GM21786 (cell line): Measurements from ENCODE around the gene TMEM242.
"Not testable (repeated sequence)": the region's sequence is repeated elsewhere in the genome, so short reads cannot be mapped to it uniquely, and the experiment has no call there.

Experiments used
- ATAC-seq: cut with Tn5 transposase; IDR thresholded peaks from one replicate; pipeline ENCODE4 v1.9.1; 2021; ENCODE audit not compliant: unreplicated experiment

The TMEM242 gene

DNA sequence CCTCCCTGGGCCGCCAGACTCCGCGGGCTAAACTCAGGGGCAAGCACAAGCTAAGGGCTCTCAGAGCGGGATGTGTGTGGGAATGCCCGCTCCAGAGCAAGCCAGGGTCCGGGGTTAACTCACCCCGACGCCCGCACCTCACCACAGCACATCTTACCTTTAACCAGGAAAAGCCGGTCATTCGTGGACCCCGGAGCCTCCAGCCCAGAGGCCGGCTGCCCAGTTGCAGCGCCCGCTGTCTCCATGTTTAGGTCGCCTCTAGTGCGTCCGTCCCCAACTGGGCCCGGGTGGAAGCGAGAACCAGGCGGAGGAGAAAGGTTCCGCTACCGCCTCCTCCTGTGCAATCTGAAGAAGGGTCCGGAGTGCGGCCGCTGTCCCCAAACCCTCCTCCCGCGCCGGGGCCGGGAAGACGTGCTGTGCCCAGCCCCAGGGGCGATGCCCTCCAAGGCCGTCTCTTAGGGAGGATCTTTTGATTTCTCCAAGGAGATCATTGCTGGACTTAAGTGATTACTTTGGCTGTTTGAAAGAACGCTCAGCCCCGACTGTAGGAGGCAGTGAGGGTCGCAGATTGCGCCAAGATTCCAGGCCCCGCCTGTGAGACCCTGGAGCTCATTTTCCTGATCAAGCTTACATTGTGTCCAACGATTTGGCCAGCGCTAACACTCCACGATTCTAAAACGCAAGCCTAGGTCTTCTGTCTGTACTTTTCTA lies at the start of gene TMEM242:
TSS of gene TMEM242 (minus strand) at position 265 of the 711 bp plus-strand sequence. CDS start at position 245, 20 bp downstream.
- peak; percentile 83 for ATAC-seq

DNA sequence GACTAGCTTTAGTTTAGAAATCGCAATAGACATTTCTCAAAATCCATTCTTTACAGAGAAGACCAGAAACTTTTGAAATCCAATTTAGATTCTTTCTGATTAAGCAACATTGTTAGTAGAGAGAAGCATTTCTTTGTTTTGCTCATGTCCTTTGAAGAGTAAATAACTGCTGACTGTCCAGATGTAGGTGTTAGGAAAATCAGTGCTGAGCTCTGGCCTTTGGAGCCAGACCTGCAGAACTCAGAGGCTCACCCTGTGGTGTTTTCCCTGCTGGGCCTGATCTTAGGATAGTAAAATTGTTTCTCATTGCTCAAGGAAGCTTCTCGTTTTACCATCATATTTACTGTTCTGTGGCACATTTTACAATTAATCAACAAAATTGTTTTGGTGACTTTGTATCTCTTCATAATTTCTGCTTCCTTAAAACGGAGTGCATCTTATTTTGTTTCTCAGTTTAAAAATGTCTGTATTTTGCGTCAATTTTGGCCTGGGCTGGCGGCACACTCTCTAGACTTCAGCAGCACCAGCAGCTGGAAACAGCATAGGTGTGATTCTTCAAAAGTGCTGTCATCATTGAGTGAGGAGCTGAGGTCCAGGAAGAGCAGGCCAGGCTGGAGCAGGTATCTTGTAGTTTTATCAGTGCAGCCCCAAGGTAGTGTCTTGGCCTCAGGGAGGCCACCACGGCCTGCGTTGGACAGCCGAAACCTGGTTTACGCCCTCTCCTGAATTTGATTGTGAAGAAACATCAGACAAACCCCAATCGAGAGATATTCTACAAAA lies 49.4 kb upstream of the TMEM242 start:
- ATAC-seq, result no peak

DNA sequence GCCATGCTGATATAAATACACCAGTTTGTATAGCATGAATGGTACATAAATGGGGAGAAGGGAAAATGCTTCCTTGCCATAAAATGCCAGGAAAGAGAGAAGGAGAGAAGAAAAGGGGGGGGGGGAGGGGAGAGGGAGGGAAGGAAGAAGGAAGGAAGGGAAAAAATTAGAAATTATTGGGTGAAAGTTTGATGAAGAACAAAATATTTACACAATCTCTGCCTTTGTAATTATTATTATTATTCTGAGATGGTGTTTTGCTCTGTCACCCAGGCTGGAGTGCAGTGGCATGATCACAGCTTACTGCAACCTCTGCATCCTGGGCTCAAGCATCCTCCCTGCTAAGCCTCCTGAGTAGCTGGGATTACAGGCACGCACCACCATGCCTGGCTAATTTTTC lies 47.4 kb upstream of the TMEM242 start:
- no peak for ATAC-seq

DNA sequence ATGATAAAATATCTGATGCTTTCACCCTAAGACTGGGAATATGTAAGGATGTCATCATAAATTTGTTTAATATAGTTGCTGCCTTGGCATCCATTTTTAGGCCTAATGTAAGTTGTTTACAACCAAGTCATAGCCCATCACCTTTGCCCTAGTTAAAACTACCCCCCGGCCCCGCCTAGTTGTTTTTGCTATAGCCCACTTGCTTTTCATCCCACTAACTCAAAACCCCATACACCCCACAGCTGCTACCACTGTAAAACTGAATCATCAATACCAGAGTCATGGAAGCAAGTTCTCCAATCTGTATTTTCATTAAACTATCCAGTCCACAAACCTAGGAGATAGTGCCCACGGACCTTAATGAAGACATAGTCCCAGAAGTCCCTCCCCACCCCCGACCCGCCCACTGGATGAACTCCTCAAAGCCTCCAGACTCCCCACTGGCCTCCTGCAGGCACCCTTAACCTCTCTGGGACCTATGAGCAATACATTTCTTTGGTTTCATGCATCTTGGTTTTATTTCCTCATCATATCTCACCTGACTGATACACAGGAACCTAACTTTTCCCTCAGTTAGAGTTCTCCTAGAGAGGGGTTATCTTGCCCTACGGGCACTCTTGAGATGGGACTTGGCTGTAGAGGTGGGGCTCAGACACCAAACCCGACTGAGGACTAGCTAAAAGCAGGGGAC lies 45.2 kb upstream of the TMEM242 start:
- no peak for ATAC-seq

DNA sequence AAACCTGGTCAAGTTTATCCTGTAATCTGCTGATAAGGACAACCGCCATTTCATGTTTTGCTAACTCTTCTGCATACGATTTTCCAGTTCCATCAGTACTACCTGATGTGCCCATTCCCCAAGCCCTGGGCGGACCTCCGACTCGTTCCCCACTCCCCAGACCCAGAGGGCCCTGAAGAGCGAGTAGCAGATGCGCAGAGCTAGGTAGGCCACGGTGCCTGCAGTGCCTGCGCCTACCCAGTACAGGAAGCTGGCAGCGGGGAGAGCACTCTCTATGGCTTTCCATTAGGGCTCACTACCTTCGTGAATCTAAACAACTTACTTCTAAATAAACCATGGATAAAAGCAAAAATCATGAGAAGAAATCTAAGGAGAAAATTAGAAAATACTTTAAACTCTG lies 43.3 kb upstream of the TMEM242 start:
- no peak for ATAC-seq

DNA sequence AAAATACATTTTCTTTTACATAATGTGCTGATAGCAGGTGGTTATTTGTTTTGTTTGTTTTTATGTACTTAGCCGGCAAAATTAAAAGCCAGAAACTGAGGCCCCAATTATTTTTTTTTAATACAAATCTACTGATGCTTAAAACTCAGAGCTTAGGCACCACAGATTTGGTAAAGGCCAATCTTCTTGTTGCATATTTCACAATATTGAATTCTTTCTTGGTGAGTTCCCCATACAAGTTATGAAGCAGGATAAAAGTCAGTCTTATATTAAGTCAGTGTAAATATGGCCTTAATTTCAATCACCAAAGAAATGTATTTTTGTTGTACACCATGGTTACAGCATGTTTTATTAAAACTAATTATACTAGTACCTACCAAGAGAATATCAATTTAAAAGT lies 41.4 kb upstream of the TMEM242 start:
- ATAC-seq, result no peak

DNA sequence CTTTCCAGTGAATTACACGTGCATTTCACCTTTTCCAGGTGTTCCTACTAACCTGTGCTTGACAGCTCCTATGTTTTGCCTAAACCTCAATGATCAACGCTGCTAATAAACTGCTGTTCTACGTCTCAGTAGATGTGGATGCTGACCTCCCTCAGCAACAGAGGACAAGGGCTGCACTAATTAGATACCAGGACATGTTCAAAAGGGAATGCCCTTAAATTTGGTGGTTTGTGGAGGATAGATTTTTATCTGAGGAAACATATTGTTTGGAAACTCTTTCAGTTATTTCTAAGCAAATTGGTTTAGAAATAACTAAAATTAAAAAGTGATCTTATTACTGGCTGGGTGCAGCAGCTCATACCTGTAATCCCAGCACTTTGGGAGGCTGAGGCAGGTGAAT lies 38.6 kb upstream of the TMEM242 start:
- no peak for ATAC-seq

DNA sequence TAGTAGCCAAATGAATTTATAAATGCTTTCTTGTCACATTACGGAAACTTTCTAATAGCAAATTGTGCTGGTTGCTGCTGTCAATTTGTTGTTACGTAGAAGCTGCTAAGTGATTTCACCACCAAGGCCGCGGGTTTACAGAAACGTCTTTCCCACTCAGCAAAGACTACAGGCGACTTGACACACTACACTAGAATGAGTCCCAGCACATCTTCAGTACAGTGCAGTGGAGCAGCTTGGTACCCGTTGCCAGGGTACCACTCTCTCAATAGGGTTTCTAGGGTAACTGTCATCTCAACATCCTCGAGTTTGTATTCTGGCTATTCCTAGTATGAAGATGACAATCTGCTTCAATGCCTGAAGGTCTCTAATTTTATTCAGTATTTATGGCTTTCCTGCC lies 35.0 kb upstream of the TMEM242 start:
- ATAC-seq, result no peak

DNA sequence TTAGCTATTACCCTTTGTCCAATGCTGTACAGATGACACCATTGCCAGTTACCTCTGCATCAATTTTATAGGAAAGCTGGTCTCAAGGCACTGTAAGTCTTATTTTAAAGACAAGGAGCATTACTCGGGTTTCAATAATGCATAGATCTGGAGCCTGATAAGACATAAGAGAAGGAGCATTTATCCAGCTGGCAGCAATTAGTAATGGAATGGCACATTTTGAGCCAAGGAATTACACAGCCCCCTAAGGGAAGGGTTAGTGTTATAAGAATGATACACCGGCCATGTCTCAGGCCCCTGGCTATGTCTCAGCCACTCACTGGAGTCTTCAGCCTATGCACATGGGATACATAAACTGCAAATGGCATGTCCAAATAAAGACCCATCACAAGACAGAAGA lies 23.1 kb upstream of the TMEM242 start:
- ATAC-seq, result no peak

DNA sequence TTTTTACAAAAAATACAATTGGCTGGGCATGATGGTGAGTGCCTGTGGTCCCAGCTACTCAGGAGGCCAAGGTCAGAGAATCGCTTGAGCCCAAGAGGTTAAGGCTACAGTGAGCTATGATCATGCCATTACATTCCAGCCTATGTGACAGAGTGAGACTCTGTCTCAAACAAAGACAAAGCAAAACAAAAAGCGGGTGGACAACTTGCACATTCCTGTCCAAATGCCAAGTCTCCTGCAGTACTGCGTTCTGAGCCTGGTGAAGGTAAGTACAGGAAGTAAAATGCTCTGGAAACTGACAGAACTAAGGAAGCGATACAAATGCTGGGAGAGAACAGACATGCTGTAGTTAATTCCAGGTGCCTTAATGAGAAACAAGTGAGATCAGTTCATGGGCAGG lies 20.4 kb upstream of the TMEM242 start:
- no peak for ATAC-seq

DNA sequence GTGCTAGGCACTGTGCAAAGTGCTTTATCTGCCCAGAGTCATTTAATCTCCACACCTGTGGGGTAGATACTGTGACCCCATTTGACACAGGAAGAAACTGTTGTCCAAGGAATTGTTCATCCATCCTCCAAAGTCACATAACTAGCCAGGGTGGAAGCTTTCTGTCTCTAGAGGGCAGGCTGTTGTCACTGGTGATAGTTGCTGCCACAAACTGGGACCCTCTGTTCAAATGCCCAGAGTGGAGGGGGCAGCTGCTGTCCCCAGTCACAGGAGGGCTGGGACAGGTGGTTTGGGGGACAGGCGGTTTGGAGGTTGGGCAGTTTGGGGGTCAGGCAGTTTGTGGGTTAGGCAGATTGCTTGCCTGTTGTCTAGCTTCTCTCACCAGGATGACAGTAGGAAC lies 16.1 kb upstream of the TMEM242 start:
- ATAC-seq, result no peak

DNA sequence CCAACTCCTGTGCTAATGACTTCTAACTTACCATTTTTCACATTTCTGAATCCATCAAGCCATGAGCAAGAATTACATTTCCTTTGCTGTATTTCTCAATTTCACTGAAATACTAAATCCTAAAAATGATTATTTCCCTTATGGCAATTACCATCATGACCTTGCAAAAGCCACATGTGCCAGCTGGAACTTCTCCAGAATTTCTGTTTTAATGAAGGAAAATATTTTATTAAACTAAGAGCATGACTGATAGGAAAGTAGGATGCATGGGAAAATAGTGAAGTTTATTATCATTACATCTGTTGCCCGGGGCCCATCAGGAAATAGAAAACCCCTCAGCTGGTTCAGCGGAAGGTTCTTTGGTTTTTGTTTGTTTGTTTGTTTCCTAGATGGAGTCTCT lies 14.4 kb upstream of the TMEM242 start:
- no peak for ATAC-seq

DNA sequence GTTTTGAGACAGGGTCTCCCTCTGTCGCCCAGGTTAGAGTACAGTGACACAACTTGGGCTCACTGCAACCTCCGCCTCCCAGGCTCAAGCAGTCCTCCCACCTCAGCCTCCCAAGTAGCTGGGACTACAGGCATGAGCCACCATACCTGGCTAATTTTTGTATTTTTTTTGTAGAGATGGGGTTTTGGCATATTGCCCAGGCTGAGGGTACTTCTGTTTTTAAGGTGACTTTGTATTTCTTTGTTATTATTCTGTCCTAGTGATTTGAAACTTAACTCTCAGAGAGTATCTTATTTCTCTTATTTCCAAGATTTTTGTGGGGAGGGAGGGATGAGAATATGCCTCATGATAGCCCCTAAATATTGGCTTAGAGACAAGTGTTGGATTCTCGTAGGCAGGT lies 14.0 kb upstream of the TMEM242 start:
- not testable (repeated sequence) for ATAC-seq

DNA sequence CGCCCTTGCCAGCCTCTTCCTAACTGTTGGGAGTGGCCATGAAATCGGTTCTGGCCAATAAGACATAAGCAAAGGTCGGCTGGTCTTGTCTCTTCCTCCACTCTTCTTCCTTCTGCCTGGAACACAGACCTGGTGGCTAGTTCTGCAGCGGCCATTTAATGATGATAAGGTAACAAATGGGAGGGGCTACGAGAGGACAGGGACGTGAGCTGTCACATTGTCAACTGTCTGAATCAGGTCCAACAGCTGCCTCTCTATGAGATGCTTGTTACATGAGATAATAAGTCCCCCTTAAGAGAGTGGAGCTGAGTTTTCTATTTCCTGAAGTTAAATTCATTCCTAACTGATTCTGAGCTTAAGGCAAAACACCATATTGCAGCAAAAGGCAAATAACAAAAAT lies 12.5 kb upstream of the TMEM242 start:
- no peak for ATAC-seq

DNA sequence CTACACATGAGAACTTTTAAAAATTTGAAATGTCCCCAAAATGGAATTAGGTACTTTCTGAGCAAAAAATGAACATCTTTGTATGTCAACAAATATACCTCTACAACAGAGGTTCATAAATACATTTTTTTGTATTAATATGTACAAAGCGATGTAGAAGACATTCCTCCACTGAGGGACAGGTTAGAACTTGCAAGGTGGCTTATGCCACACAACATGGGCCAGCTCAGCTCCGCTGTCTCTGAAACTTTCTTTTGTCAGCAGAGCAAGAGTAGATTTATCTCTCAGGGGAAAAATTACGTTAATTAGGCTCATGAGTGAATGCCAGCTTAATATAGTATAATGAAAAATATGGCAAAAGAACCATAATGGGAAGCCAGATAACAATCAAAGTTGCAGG lies 10.6 kb upstream of the TMEM242 start:
- no peak for ATAC-seq

DNA sequence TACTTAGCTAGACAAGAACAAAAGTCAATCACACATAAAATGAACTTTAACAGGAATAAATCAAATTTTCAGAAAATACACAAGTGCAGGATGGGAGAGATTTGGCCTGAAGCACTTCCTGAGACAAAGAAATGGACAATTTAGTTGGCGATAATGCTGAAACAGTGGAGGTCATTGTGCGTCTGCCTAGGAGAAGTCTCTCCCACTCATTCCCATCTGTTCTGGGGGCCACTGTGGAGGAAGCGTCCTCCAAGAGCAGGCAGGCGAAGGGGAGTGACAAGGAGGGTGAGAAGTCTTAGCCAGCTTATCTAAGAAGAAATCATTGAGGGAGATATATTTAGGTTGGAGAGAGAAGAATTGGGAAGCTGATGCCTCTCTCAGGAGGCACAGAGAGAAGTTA lies 10.2 kb upstream of the TMEM242 start:
- ATAC-seq, result no peak

DNA sequence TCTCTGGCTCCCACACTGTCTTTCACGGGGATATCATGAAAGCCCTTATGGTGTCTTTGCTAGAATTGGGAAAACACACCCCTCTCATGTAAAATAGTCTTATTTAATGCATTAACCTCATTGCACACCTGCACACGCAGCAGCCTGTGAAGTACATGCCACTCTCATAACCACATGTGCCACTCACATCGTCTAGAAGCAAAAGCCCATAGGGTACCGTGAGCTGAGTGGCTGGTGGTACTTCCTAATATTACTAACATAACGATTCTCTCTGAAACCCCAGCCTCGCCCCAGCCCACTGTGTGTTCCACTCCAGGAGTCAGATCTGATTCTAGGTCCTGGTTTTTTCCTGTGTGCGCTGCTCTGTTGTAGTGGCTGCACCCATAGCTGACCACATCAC lies 9.5 kb upstream of the TMEM242 start:
- no peak for ATAC-seq

DNA sequence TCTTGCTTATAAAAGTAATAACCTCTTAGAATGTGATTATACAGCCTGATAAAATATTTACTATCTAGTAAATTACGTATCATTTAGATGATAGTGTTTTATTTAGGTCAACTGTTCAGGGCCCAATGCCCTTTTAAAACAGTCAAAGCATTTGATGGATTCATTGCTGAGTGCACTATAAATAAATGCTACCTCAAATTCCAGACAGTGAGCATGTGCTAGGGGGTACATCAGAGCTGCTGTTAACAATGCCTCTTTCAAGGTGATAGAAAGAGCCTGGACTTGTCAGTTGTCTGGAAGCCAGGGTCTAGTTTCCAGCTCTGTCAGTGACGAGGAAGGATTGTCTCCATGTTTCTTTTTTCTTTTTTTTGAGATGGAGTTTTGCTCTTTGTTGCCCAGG lies 7.5 kb upstream of the TMEM242 start:
- no peak for ATAC-seq

DNA sequence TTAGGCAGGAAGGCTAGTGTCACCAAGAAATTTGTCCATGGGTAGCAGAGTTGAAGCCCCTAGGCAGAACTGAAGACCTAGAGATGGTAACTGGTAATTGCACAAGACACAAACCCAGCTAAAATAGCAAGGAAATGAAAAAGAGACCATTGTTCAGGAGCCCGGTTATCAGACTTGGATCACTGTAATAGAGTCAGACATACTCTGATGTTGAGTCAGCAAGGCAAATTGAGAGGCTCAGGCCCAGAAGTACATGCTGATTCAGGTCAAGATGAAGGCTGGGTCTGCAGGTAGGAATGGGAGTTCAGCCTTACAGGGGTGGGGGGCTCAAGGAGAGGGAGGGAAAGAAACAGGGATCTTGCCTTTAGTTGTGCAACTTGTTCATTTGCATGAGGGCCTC lies 6.5 kb upstream of the TMEM242 start:
- ATAC-seq, result no peak

DNA sequence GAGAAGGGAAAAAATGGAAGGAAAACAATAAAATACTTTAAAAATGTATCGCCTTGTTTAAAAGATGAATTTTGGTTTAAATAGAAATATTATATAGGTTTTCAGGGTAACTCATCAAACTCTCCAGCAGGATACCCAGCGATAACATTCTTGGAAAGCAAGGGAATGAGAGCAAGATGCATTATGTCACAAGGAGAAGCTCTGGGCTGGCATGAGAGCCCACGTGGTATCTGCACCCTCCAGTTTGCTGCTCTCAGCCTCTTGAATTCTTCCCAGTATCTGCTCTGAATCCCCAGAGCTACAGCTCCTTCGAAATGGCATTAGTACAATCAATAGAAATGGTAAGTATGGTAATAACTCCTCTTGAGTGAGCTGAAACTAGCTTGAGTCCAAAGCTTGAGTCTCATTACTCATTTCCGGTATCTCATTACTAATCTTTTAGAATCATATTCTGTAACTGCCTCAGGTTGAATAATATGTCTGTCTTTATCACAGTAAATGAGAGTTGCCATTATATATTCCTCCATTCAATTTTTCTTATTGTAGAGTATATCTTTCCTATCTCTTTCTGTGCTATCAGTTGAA lies 4.9 kb upstream of the TMEM242 start:
- ATAC-seq, result no peak

DNA sequence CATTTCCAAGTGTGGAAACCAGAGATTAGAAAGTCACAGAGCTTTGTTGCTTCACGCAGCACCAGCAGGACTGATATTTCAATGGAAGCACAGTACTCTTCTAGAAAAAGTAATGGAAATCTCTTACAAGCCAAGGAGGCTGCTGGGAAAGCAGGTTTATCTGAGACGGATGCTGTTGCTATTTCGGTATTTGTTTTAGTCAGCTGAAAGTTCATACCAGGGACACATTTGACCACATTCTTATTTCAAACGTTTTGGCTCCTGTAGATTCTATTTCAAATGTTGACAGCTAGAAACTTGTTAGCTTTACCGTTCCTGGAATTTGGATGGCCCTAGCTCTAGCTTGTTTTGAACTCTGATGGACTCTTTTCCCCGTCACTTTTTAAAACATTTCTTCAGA lies 3.7 kb upstream of the TMEM242 start:
- ATAC-seq, result no peak
